Liver (tissue), 9 donors: ENCODE results near the gene NAMPT. TPM values are rescaled to one million over a fixed set of nuclear protein-coding genes. Genes with fewer than 3 reads are reported as not detected.

Experiments
- DNase-seq: peaks from one replicate; pipeline ENCODE4 v3.0.0-alpha.2; 2017; ENCODE audit warnings: low spot score
- H3K27ac ChIP-seq, 2 donors: one replicate each; pipeline ENCODE4 v1.7.0; 2013; ENCODE audit warnings: inconsistent platforms in 2 of 2, low read length in 2 of 2, control low read depth in 1 of 2, low read depth in 1 of 2, mild to moderate bottlenecking in 1 of 2
- H3K27me3 ChIP-seq, 4 donors: one replicate each; pipeline versions ENCODE4 v1.6.1 to v1.7.0; 2013; ENCODE audit warnings: low read length in 3 of 4, inconsistent platforms in 1 of 4, mild to moderate bottlenecking in 1 of 4, moderate library complexity in 1 of 4; ENCODE audit not compliant: control insufficient read depth in 4 of 4, insufficient read depth in 4 of 4
- H3K36me3 ChIP-seq, 4 donors: one replicate each; pipeline versions ENCODE4 v1.6.1 to v1.7.0; 2013; ENCODE audit warnings: low read length in 3 of 4, mild to moderate bottlenecking in 3 of 4, low read depth in 1 of 4, moderate library complexity in 1 of 4; ENCODE audit not compliant: control insufficient read depth in 4 of 4, insufficient read depth in 3 of 4
- H3K4me1 ChIP-seq, 4 donors: one replicate each; pipeline versions ENCODE4 v1.6.1 to v1.7.0; 2013; ENCODE audit warnings: low read length in 3 of 4, mild to moderate bottlenecking in 3 of 4, moderate library complexity in 1 of 4; ENCODE audit not compliant: control insufficient read depth in 4 of 4, insufficient read depth in 4 of 4
- H3K4me3 ChIP-seq, 3 donors: one replicate each; pipeline versions ENCODE4 v1.6.1 to v1.7.0; 2013; ENCODE audit warnings: low read length in 3 of 3, control low read depth in 1 of 3, low read depth in 1 of 3, mild to moderate bottlenecking in 1 of 3
- H3K9ac ChIP-seq, 2 donors: one replicate each; pipeline ENCODE4 v1.7.0; 2013; ENCODE audit warnings: low read length in 2 of 2, mild to moderate bottlenecking in 2 of 2, moderate library complexity in 2 of 2, control low read depth in 1 of 2, low read depth in 1 of 2
- H3K9me3 ChIP-seq, 4 donors: one replicate each; pipeline versions ENCODE4 v1.6.1 to v1.7.0; 2013; ENCODE audit warnings: low read length in 3 of 4; ENCODE audit not compliant: control insufficient read depth in 4 of 4
- EGR1 ChIP-seq, 2 donors: IDR thresholded peaks; 2 replicates each; pipeline ENCODE4 v1.6.1; 2016 to 2018; ENCODE audit warnings: antibody characterized with exemption in 2 of 2, low read depth in 2 of 2
- FOXA2 ChIP-seq: IDR thresholded peaks from 2 replicates; pipeline ENCODE4 v1.6.1; 2016; ENCODE audit warnings: antibody characterized with exemption
- GABPA ChIP-seq, 2 donors: IDR thresholded peaks in 1 of 2; conservative IDR thresholded peaks in 1 of 2; 2 replicates each; pipeline ENCODE4 v1.6.1; 2016; ENCODE audit warnings: antibody characterized with exemption in 2 of 2, mild to moderate bottlenecking in 1 of 2, moderate library complexity in 1 of 2
- HNF4A ChIP-seq, 2 donors: conservative IDR thresholded peaks; 2 replicates each; pipeline ENCODE4 v1.6.1; 2016; ENCODE audit warnings: antibody characterized with exemption in 2 of 2, mild to moderate bottlenecking in 2 of 2
- JUND ChIP-seq, 2 donors: IDR thresholded peaks; 2 replicates each; pipeline ENCODE4 v1.6.1; 2016; ENCODE audit warnings: antibody characterized with exemption in 2 of 2
- NR2F2 ChIP-seq: IDR thresholded peaks from 2 replicates; pipeline ENCODE4 v1.6.1; 2016; ENCODE audit warnings: antibody characterized with exemption
- RAD21 ChIP-seq, 2 donors: IDR thresholded peaks; 2 replicates each; pipeline ENCODE4 v1.6.1; 2016; ENCODE audit warnings: antibody characterized with exemption in 2 of 2, mild to moderate bottlenecking in 2 of 2
- RXRA ChIP-seq, 2 donors: IDR thresholded peaks; 2 replicates each; pipeline ENCODE4 v1.6.1; 2017 to 2018; ENCODE audit warnings: antibody characterized with exemption in 2 of 2, mild to moderate bottlenecking in 1 of 2
- SP1 ChIP-seq: IDR thresholded peaks from 2 replicates; pipeline ENCODE4 v1.6.1; 2018; ENCODE audit warnings: antibody characterized with exemption, mild to moderate bottlenecking
- TAF1 ChIP-seq: conservative IDR thresholded peaks from 2 replicates; pipeline ENCODE4 v1.6.1; 2016; ENCODE audit warnings: antibody characterized with exemption, mild to moderate bottlenecking
- YY1 ChIP-seq: IDR thresholded peaks from 2 replicates; pipeline ENCODE4 v1.6.1; 2016; ENCODE audit warnings: antibody characterized with exemption, mild to moderate bottlenecking
- WGBS: extraction: QIAGEN DNeasy Blood & Tissue Kit; methylation state at CpG from one replicate; pipeline ENCODE4 v1.1.7; 2013; 5-methylcytosine and 5-hydroxymethylcytosine counted together
- polyA plus RNA-seq, 2 donors: library from polyadenylated mRNA; stranded (reverse) in 1 of 2; unstranded in 1 of 2; fragments of 200-250 nt in 1 of 2; fragments of >200 nt in 1 of 2; fragmentation: Nextera tagmentation in 1 of 2; extraction: Ambion mirVana in 1 of 2; gene quantifications; one replicate each; pipeline versions ENCODE4 v1.2.1 to v1.2.3, GENCODE V29; 2013 to 2015
- total RNA-seq, 2 donors: library from RNA; depleted of rRNA; stranded (reverse); fragments of >200 nt; gene quantifications; one replicate each; pipeline ENCODE4 v1.2.3, GENCODE V29; 2014
- TF ChIP-seq, protein P1 (sequence below): IDR thresholded peaks from 2 replicates; pipeline ENCODE4 v1.6.1; 2016; ENCODE audit warnings: antibody characterized with exemption
- TF ChIP-seq, protein P2 (sequence below): IDR thresholded peaks from 2 replicates; pipeline ENCODE4 v1.6.1; 2016; ENCODE audit warnings: antibody characterized with exemption, mild to moderate bottlenecking
- TF ChIP-seq, protein P3 (sequence below): fragments of 150-350 bp; IDR thresholded peaks from 2 replicates; pipeline ENCODE4 v1.5.1; 2017; ENCODE audit warnings: improper control_type of control experiment, low read depth, low read length; ENCODE audit not compliant: missing input control
- TF ChIP-seq, protein P4 (sequence below): IDR thresholded peaks from 2 replicates; pipeline ENCODE4 v1.6.1; 2016; ENCODE audit warnings: antibody characterized with exemption
- TF ChIP-seq, protein P5 (sequence below): IDR thresholded peaks from 2 replicates; pipeline ENCODE4 v1.6.1; 2016; ENCODE audit warnings: antibody characterized with exemption
- donor health status: healthy.
- donor health status: healthy.
- donor health status: healthy.
- donor health status: healthy.
- donor health status: healthy.

Gene NAMPT
- total and polyA plus RNA-seq, 4 donors, result 20.8 to 444 (median 160) TPM

DNA sequence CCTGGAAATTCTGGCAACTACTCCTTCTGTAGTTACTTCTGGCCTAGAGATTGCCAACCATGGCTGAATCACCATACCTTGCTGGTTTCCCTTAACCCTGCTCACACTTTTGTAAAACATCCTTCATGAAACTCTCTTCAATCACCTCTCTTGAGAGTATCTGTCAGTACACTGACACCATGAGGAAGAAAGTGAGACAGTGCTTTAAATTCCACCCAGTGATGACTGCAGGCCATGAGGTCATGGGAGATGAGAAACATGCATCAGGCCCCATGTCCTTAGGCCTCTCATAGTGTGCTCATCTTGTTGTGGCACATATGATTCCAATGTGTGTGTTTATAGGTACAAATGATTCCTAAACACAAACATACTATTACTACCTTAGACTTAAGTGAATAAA is 24.6 kb upstream of the NAMPT start (continued):
- TF ChIP-seq, protein P1, sequence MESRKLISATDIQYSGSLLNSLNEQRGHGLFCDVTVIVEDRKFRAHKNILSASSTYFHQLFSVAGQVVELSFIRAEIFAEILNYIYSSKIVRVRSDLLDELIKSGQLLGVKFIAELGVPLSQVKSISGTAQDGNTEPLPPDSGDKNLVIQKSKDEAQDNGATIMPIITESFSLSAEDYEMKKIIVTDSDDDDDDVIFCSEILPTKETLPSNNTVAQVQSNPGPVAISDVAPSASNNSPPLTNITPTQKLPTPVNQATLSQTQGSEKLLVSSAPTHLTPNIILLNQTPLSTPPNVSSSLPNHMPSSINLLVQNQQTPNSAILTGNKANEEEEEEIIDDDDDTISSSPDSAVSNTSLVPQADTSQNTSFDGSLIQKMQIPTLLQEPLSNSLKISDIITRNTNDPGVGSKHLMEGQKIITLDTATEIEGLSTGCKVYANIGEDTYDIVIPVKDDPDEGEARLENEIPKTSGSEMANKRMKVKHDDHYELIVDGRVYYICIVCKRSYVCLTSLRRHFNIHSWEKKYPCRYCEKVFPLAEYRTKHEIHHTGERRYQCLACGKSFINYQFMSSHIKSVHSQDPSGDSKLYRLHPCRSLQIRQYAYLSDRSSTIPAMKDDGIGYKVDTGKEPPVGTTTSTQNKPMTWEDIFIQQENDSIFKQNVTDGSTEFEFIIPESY, result no peak

DNA sequence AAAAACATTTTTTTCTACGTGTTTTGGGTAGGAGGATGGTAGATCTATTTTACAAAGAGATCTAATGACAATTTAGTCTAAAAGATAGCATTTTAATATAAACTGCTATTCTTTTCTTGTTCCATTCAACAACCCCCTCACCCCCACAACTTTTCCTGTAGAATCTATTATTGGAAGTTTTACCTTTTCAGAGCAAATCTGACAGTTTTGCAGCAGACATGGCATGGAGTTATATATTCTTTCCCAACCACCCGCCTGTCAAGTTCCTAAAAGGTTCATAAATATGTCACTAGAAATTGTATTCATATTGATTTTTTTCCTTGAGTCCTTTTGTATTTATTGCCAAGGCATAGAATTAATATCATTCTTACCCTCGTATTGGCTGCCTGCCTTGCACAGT is 21.5 kb upstream of the NAMPT start:
- DNase-seq, result no peak
- no peaks in the 10 kb centered on the region for H3K9me3 ChIP-seq
- H3K4me3 ChIP-seq, result no peak overlapping the region
- H3K36me3 ChIP-seq, result no peaks in the 10 kb centered on the region
- no peak for TF ChIP-seq NR2F2
- TF ChIP-seq, protein P2, sequence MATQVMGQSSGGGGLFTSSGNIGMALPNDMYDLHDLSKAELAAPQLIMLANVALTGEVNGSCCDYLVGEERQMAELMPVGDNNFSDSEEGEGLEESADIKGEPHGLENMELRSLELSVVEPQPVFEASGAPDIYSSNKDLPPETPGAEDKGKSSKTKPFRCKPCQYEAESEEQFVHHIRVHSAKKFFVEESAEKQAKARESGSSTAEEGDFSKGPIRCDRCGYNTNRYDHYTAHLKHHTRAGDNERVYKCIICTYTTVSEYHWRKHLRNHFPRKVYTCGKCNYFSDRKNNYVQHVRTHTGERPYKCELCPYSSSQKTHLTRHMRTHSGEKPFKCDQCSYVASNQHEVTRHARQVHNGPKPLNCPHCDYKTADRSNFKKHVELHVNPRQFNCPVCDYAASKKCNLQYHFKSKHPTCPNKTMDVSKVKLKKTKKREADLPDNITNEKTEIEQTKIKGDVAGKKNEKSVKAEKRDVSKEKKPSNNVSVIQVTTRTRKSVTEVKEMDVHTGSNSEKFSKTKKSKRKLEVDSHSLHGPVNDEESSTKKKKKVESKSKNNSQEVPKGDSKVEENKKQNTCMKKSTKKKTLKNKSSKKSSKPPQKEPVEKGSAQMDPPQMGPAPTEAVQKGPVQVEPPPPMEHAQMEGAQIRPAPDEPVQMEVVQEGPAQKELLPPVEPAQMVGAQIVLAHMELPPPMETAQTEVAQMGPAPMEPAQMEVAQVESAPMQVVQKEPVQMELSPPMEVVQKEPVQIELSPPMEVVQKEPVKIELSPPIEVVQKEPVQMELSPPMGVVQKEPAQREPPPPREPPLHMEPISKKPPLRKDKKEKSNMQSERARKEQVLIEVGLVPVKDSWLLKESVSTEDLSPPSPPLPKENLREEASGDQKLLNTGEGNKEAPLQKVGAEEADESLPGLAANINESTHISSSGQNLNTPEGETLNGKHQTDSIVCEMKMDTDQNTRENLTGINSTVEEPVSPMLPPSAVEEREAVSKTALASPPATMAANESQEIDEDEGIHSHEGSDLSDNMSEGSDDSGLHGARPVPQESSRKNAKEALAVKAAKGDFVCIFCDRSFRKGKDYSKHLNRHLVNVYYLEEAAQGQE, result no peak
- no peak for TF ChIP-seq RAD21 (IDR thresholded peaks at IDR 0.05)
- TF ChIP-seq, protein P3, sequence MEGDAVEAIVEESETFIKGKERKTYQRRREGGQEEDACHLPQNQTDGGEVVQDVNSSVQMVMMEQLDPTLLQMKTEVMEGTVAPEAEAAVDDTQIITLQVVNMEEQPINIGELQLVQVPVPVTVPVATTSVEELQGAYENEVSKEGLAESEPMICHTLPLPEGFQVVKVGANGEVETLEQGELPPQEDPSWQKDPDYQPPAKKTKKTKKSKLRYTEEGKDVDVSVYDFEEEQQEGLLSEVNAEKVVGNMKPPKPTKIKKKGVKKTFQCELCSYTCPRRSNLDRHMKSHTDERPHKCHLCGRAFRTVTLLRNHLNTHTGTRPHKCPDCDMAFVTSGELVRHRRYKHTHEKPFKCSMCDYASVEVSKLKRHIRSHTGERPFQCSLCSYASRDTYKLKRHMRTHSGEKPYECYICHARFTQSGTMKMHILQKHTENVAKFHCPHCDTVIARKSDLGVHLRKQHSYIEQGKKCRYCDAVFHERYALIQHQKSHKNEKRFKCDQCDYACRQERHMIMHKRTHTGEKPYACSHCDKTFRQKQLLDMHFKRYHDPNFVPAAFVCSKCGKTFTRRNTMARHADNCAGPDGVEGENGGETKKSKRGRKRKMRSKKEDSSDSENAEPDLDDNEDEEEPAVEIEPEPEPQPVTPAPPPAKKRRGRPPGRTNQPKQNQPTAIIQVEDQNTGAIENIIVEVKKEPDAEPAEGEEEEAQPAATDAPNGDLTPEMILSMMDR, result no peak
- TF ChIP-seq, protein P1, result no peak
- TF ChIP-seq, protein P4, sequence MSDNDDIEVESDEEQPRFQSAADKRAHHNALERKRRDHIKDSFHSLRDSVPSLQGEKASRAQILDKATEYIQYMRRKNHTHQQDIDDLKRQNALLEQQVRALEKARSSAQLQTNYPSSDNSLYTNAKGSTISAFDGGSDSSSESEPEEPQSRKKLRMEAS, result no peak
- TF ChIP-seq HNF4A (conservative IDR thresholded peaks at IDR 0.05), result no peak
- no peak for TF ChIP-seq YY1
- TF ChIP-seq GABPA (IDR thresholded peaks at IDR 0.05 in 1 of 2, conservative IDR thresholded peaks at IDR 0.05 in 1 of 2), result no peak
- no peak for TF ChIP-seq EGR1 (IDR thresholded peaks at IDR 0.05; ENCODE audit: low read depth in 2 of 2)
- TF ChIP-seq, protein P5, sequence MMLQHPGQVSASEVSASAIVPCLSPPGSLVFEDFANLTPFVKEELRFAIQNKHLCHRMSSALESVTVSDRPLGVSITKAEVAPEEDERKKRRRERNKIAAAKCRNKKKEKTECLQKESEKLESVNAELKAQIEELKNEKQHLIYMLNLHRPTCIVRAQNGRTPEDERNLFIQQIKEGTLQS, result no peak
- TF ChIP-seq RXRA (IDR thresholded peaks at IDR 0.05), result no peak
- TF ChIP-seq JUND (IDR thresholded peaks at IDR 0.05), result no peak
- TF ChIP-seq SP1, result no peak
- no peak for TF ChIP-seq TAF1
- TF ChIP-seq FOXA2, result no peak
- H3K4me1 ChIP-seq, result no peaks in the 10 kb centered on the region
- no peaks in the 10 kb centered on the region for H3K27me3 ChIP-seq
- no peak overlapping the region for H3K9ac ChIP-seq
- H3K27ac ChIP-seq, result no peak overlapping the region
- 84% methylated on average over 3 of the region's 3 CpGs for WGBS
